Aorta (tissue), 5 donors: ENCODE measurements around the gene CISTR. TPM values are rescaled to one million over a fixed set of nuclear protein-coding genes. Genes with fewer than 3 reads are reported as not detected.

Experiments
- ATAC-seq: fragments of 200-7000 bp; cut with Tn5 transposase; one replicate; pipeline ENCODE4 v1.9.1; 2022; ENCODE audit warnings: moderate library complexity; ENCODE audit not compliant: low FRiP score
- DNase-seq, 2 donors: peaks; one replicate each; pipeline ENCODE4 v3.0.0-alpha.2; 2020
- H3K27ac ChIP-seq, 2 donors: one replicate each; pipeline ENCODE4 v1.5.1; 2013; ENCODE audit warnings: low read length in 2 of 2, mild to moderate bottlenecking in 2 of 2, moderate library complexity in 2 of 2, control low read depth in 1 of 2, inconsistent platforms in 1 of 2, low read depth in 1 of 2
- H3K27me3 ChIP-seq, 2 donors: one replicate each; pipeline ENCODE4 v1.6.1; 2013; ENCODE audit warnings: control low read depth in 1 of 2, low read length in 1 of 2, mild to moderate bottlenecking in 1 of 2, moderate library complexity in 1 of 2; ENCODE audit not compliant: insufficient read depth in 2 of 2, control insufficient read depth in 1 of 2
- H3K36me3 ChIP-seq, 2 donors: one replicate each; pipeline ENCODE4 v1.6.1; 2013; ENCODE audit warnings: control low read depth in 1 of 2, low read length in 1 of 2, mild to moderate bottlenecking in 1 of 2; ENCODE audit not compliant: insufficient read depth in 2 of 2, control insufficient read depth in 1 of 2
- H3K4me1 ChIP-seq, 2 donors: one replicate each; pipeline ENCODE4 v1.6.1; 2013; ENCODE audit warnings: low read length in 2 of 2, control low read depth in 1 of 2, mild to moderate bottlenecking in 1 of 2, moderate library complexity in 1 of 2; ENCODE audit not compliant: insufficient read depth in 2 of 2, control insufficient read depth in 1 of 2
- H3K4me3 ChIP-seq, 2 donors: one replicate each; pipeline ENCODE4 v1.5.1; 2013; ENCODE audit warnings: low read length in 2 of 2, control low read depth in 1 of 2, mild to moderate bottlenecking in 1 of 2
- H3K9me3 ChIP-seq: one replicate; pipeline ENCODE4 v1.6.1; 2013; ENCODE audit warnings: mild to moderate bottlenecking, low read length; ENCODE audit not compliant: control insufficient read depth
- WGBS, 2 donors: extraction: QIAGEN DNeasy Blood & Tissue Kit; methylation state at CpG; one replicate each; pipeline ENCODE4 v1.1.7; 2013; 5-methylcytosine and 5-hydroxymethylcytosine counted together
- intact Hi-C, 2 donors: fragments of 100-400 bp; cut with DNase I; formaldehyde crosslinking; loops; one replicate each; pipeline versions ENCODE4 v1.14.2 to v1.15.0; 2022
- polyA plus RNA-seq, 2 donors: library from polyadenylated mRNA; stranded (reverse); fragments of 200-250 nt; gene quantifications; one replicate each; pipeline ENCODE4 v1.2.3, GENCODE V29; 2013
- total RNA-seq, 2 donors: library from RNA; stranded (reverse); fragmentation: NEBNext Ultra II Directional; extraction: Animal tissue kit (Norgen Biotek cat#: 25700); gene quantifications; one replicate each; pipeline ENCODE4 v1.2.1, GENCODE V29; 2021
- donor health status: healthy with polysubstance abuse.
- donor health status: Bipolar disorder and iron deficiency.
- donor health status: DM: no; HTN: no; CAD: no.
- donor health status: DM: no; HTN: no; CAD: no.
- donor health status: DM: yes; HTN: yes; CAD: no.

Gene CISTR
- total and polyA plus RNA-seq, 4 donors: not detected

- Histone ChIP-seq H3K27me3 (no peaks in the 10 kb centered on the region), H3K27ac (no peak overlapping the region), H3K4me3 (no peak overlapping the region), H3K4me1 (no peaks in the 10 kb centered on the region), H3K9me3 (no peaks in the 10 kb centered on the region), H3K36me3 (no peaks in the 10 kb centered on the region)
- intact Hi-C loops: no loop called here
- ATAC-seq (no peak), DNase-seq (no peak)
- 63 to 65% methylated on average over 3 of the region's 3 CpGs for WGBS, 2 donors
These were observed 52.7 kb downstream of the CISTR start for GRCh38 chr12:53698948-53699677.

GRCh38 chr12:53696655-53697331 lies 55.0 kb downstream of the CISTR start:
- H3K4me1 ChIP-seq: no peaks in the 10 kb centered on the region
- no peak overlapping the region for H3K27ac ChIP-seq
- no peaks in the 10 kb centered on the region for H3K36me3 ChIP-seq
- WGBS, 2 donors: 60 to 64% methylated on average over 24 of the region's 24 CpGs
- DNase-seq (no peak), ATAC-seq (no peak)
- no peaks in the 10 kb centered on the region for H3K27me3 ChIP-seq
- H3K9me3 ChIP-seq: no peaks in the 10 kb centered on the region
- intact Hi-C loops: no loop called here
- H3K4me3 ChIP-seq: no peak overlapping the region

Other genes with a start within 250 kb of the CISTR start
- not detected for gene NPFF, start 244.5 kb downstream of the CISTR start, total RNA-seq
- gene NPFF, start 244.5 kb downstream of the CISTR start, polyA plus RNA-seq: 10 to 100 TPM in 1 of 2 donors, 1 to 10 TPM in 1; 5.1 to 14.4 TPM
- gene ATF7, start 125.6 kb downstream of the CISTR start, total RNA-seq: 10 to 100 TPM; 68.4 to 73.5 TPM
- gene ATF7, start 125.6 kb downstream of the CISTR start, polyA plus RNA-seq: 10 to 100 TPM; 25.7 to 29.5 TPM
- 100 to 1,000 TPM; 152 to 183 TPM for gene ATP5MC2, start 75.9 kb downstream of the CISTR start, total RNA-seq
- gene ATP5MC2, start 75.9 kb downstream of the CISTR start, polyA plus RNA-seq: 100 to 1,000 TPM; 389 to 390 TPM
- 100 to 1,000 TPM; 242 to 259 TPM for gene CALCOCO1, start 24.5 kb downstream of the CISTR start, total RNA-seq
- gene CALCOCO1, start 24.5 kb downstream of the CISTR start, polyA plus RNA-seq: 100 to 1,000 TPM in 1 of 2 donors, 10 to 100 TPM in 1; 88.5 to 299 TPM
- under 1 TPM in 1 of 2 donors, not detected in 1; 0.32 TPM for gene HOXC13, start 186.9 kb upstream of the CISTR start, total RNA-seq
- gene HOXC13, start 186.9 kb upstream of the CISTR start, polyA plus RNA-seq: not detected
- gene HOXC12, start 202.9 kb upstream of the CISTR start, total RNA-seq: under 1 TPM in 1 of 2 donors, not detected in 1; 0.45 TPM
- gene HOXC12, start 202.9 kb upstream of the CISTR start, polyA plus RNA-seq: not detected
- gene HOXC11, start 221.1 kb upstream of the CISTR start, total RNA-seq: 1 to 10 TPM in 1 of 2 donors, not detected in 1; 4.1 TPM
- gene HOXC11, start 221.1 kb upstream of the CISTR start, polyA plus RNA-seq: under 1 TPM in 1 of 2 donors, not detected in 1; 0.38 TPM
- gene HOTAIR, start 223.0 kb upstream of the CISTR start, total RNA-seq: 1 to 10 TPM in 1 of 2 donors, not detected in 1; 9.7 TPM
- not detected for gene HOTAIR, start 223.0 kb upstream of the CISTR start, polyA plus RNA-seq
- 10 to 100 TPM in 1 of 2 donors, 1 to 10 TPM in 1; 1.6 to 32.0 TPM for gene HOXC10, start 233.2 kb upstream of the CISTR start, total RNA-seq
- 1 to 10 TPM in 1 of 2 donors, not detected in 1; 3.6 TPM for gene HOXC10, start 233.2 kb upstream of the CISTR start, polyA plus RNA-seq
- 1 to 10 TPM; 2.6 to 9.0 TPM for gene HOXC9, start 248.2 kb upstream of the CISTR start, total RNA-seq
- gene HOXC9, start 248.2 kb upstream of the CISTR start, polyA plus RNA-seq: under 1 TPM in 1 of 2 donors, not detected in 1; 0.38 TPM